Measurements from ENCODE around the gene WDR82.

WDR82 gene

GRCh38 chr3:52249683-52250082, 28.8 kb downstream of the WDR82 start:
- H3K36me3 ChIP-seq (ENCODE audit: control insufficient read depth in 1 of 2, insufficient read depth in 2 of 2, low read depth in 1 of 2, low read length in 2 of 2) = peaks cover 63 to 67% of the 10 kb centered on the region in 2 experiments
- H2AFZ ChIP-seq (ENCODE audit: low read depth, low read length) = no peak overlapping the region
- no peak overlapping the region for H3K9ac ChIP-seq (ENCODE audit: low read length)
- H3K4me3 ChIP-seq (ENCODE audit: insufficient read depth in 1 of 2, low read depth in 1 of 2, low read length in 2 of 2) = no peak overlapping the region
- H2BK15ac ChIP-seq (ENCODE audit: low read depth, poor library complexity, severe bottlenecking) = no peak overlapping the region
- H2BK120ac ChIP-seq (ENCODE audit: low read depth, low read length) = no peak overlapping the region
- H3K79me1 ChIP-seq (replicated peaks; ENCODE audit: low read length, poor library complexity, severe bottlenecking) = peaks cover 18% of the 10 kb centered on the region
- H3K4ac ChIP-seq (ENCODE audit: low read depth in 1 of 2, low read length in 2 of 2) = no peak overlapping the region
- H3K4me1 ChIP-seq (ENCODE audit: control insufficient read depth, insufficient read depth, low read depth, low read length) = peaks cover 28% of the 10 kb centered on the region
- no peak overlapping the region for H2BK5ac ChIP-seq (ENCODE audit: low read depth, low read length, poor library complexity, severe bottlenecking)
- no peak overlapping the region for H3K14ac ChIP-seq (ENCODE audit: low read length in 2 of 2)
- H3K27me3 ChIP-seq (ENCODE audit: control insufficient read depth in 1 of 2, insufficient read depth in 1 of 2, low read length in 2 of 2) = no peaks in the 10 kb centered on the region
- H3K9me3 ChIP-seq (ENCODE audit: control insufficient read depth, low read length) = no peaks in the 10 kb centered on the region
- DNase-seq = no peak
- no peak overlapping the region for H3K18ac ChIP-seq (ENCODE audit: low read depth in 1 of 2, low read length in 2 of 2)
- no peak overlapping the region for H2AK5ac ChIP-seq (ENCODE audit: low read length, severe bottlenecking)
- no peak overlapping the region for H4K91ac ChIP-seq (ENCODE audit: low read length)
- H4K8ac ChIP-seq (ENCODE audit: low read length) = no peak overlapping the region
- no peak overlapping the region for H3K23ac ChIP-seq (ENCODE audit: low read length in 2 of 2)
- H3K4me2 ChIP-seq (ENCODE audit: low read length, poor library complexity, severe bottlenecking) = no peak overlapping the region
- WGBS = 95% methylated on average over 6 of the region's 6 CpGs
- H2BK12ac ChIP-seq (ENCODE audit: low read length in 2 of 2) = no peak overlapping the region
- H3K27ac ChIP-seq (ENCODE audit: low read length, poor library complexity, severe bottlenecking) = no peak overlapping the region

GRCh38 chr3:52248816-52249547, 29.5 kb downstream of the WDR82 start:
- Histone ChIP-seq H3K4me2 (ENCODE audit: low read length, poor library complexity, severe bottlenecking) (no peak overlapping the region), H3K36me3 (ENCODE audit: control insufficient read depth in 1 of 2, insufficient read depth in 2 of 2, low read depth in 1 of 2, low read length in 2 of 2) (peaks cover 56 to 62% of the 10 kb centered on the region in 2 experiments), H3K4me1 (ENCODE audit: control insufficient read depth, insufficient read depth, low read depth, low read length) (peaks cover 33% of the 10 kb centered on the region), H3K27ac (ENCODE audit: low read length, poor library complexity, severe bottlenecking) (no peak overlapping the region), H2BK15ac (ENCODE audit: low read depth, poor library complexity, severe bottlenecking) (no peak overlapping the region), H3K4me3 (ENCODE audit: insufficient read depth in 1 of 2, low read depth in 1 of 2, low read length in 2 of 2) (no peak overlapping the region), H3K14ac (ENCODE audit: low read length in 2 of 2) (no peak overlapping the region), H2AK5ac (ENCODE audit: low read length, severe bottlenecking) (no peak overlapping the region), H3K9me3 (ENCODE audit: control insufficient read depth, low read length) (no peaks in the 10 kb centered on the region), H3K9ac (ENCODE audit: low read length) (no peak overlapping the region), H2BK12ac (ENCODE audit: low read length in 2 of 2) (no peak overlapping the region), H3K18ac (ENCODE audit: low read depth in 1 of 2, low read length in 2 of 2) (no peak overlapping the region), H2BK120ac (ENCODE audit: low read depth, low read length) (no peak overlapping the region), H3K79me1 (replicated peaks; ENCODE audit: low read length, poor library complexity, severe bottlenecking) (peaks cover 16% of the 10 kb centered on the region), H3K23ac (ENCODE audit: low read length in 2 of 2) (no peak overlapping the region), H4K91ac (ENCODE audit: low read length) (no peak overlapping the region), H3K27me3 (ENCODE audit: control insufficient read depth in 1 of 2, insufficient read depth in 1 of 2, low read length in 2 of 2) (no peaks in the 10 kb centered on the region), H3K4ac (ENCODE audit: low read depth in 1 of 2, low read length in 2 of 2) (no peak overlapping the region), H4K8ac (ENCODE audit: low read length) (no peak overlapping the region), H2AFZ (ENCODE audit: low read depth, low read length) (no peak overlapping the region), H2BK5ac (ENCODE audit: low read depth, low read length, poor library complexity, severe bottlenecking) (no peak overlapping the region)
- 98% methylated on average over 10 of the region's 10 CpGs for WGBS
- DNase-seq = no peak

- Histone ChIP-seq H4K91ac (ENCODE audit: low read length) (no peak overlapping the region), H2BK120ac (ENCODE audit: low read depth, low read length) (no peak overlapping the region), H3K9ac (ENCODE audit: low read length) (no peak overlapping the region), H3K4me2 (ENCODE audit: low read length, poor library complexity, severe bottlenecking) (no peak overlapping the region), H2BK12ac (ENCODE audit: low read length in 2 of 2) (no peak overlapping the region), H3K18ac (ENCODE audit: low read depth in 1 of 2, low read length in 2 of 2) (no peak overlapping the region), H3K4me3 (ENCODE audit: insufficient read depth in 1 of 2, low read depth in 1 of 2, low read length in 2 of 2) (no peak overlapping the region), H3K4me1 (ENCODE audit: control insufficient read depth, insufficient read depth, low read depth, low read length) (peaks cover 32% of the 10 kb centered on the region), H3K79me1 (replicated peaks; ENCODE audit: low read length, poor library complexity, severe bottlenecking) (peaks cover 12% of the 10 kb centered on the region), H3K36me3 (ENCODE audit: control insufficient read depth in 1 of 2, insufficient read depth in 2 of 2, low read depth in 1 of 2, low read length in 2 of 2) (peaks cover 48 to 54% of the 10 kb centered on the region in 2 experiments), H3K9me3 (ENCODE audit: control insufficient read depth, low read length) (no peaks in the 10 kb centered on the region), H2AFZ (ENCODE audit: low read depth, low read length) (no peak overlapping the region), H3K4ac (ENCODE audit: low read depth in 1 of 2, low read length in 2 of 2) (no peak overlapping the region), H2BK5ac (ENCODE audit: low read depth, low read length, poor library complexity, severe bottlenecking) (no peak overlapping the region), H4K8ac (ENCODE audit: low read length) (no peak overlapping the region), H2AK5ac (ENCODE audit: low read length, severe bottlenecking) (no peak overlapping the region), H3K27me3 (ENCODE audit: control insufficient read depth in 1 of 2, insufficient read depth in 1 of 2, low read length in 2 of 2) (no peaks in the 10 kb centered on the region), H3K27ac (ENCODE audit: low read length, poor library complexity, severe bottlenecking) (no peak overlapping the region), H2BK15ac (ENCODE audit: low read depth, poor library complexity, severe bottlenecking) (no peak overlapping the region), H3K23ac (ENCODE audit: low read length in 2 of 2) (no peak overlapping the region), H3K14ac (ENCODE audit: low read length in 2 of 2) (no peak overlapping the region)
- 97% methylated on average over 10 of the region's 10 CpGs for WGBS
- no peak for DNase-seq
Observed at GRCh38 chr3:52248165-52248541, 30.3 kb downstream of the WDR82 start.

- no peak for DNase-seq
- 99% methylated on average over 7 of the region's 7 CpGs for WGBS
- H3K18ac ChIP-seq (ENCODE audit: low read depth in 1 of 2, low read length in 2 of 2) = no peak overlapping the region
- no peak overlapping the region for H4K91ac ChIP-seq (ENCODE audit: low read length)
- no peak overlapping the region for H2BK12ac ChIP-seq (ENCODE audit: low read length in 2 of 2)
- H3K79me1 ChIP-seq (replicated peaks; ENCODE audit: low read length, poor library complexity, severe bottlenecking) = peaks cover 12% of the 10 kb centered on the region
- no peak overlapping the region for H3K23ac ChIP-seq (ENCODE audit: low read length in 2 of 2)
- no peak overlapping the region for H3K27ac ChIP-seq (ENCODE audit: low read length, poor library complexity, severe bottlenecking)
- H3K4me1 ChIP-seq (ENCODE audit: control insufficient read depth, insufficient read depth, low read depth, low read length) = peaks cover 32% of the 10 kb centered on the region
- H2BK5ac ChIP-seq (ENCODE audit: low read depth, low read length, poor library complexity, severe bottlenecking) = no peak overlapping the region
- no peak overlapping the region for H3K4me3 ChIP-seq (ENCODE audit: insufficient read depth in 1 of 2, low read depth in 1 of 2, low read length in 2 of 2)
- H4K8ac ChIP-seq (ENCODE audit: low read length) = no peak overlapping the region
- H2BK15ac ChIP-seq (ENCODE audit: low read depth, poor library complexity, severe bottlenecking) = no peak overlapping the region
- H3K14ac ChIP-seq (ENCODE audit: low read length in 2 of 2) = no peak overlapping the region
- no peak overlapping the region for H3K4me2 ChIP-seq (ENCODE audit: low read length, poor library complexity, severe bottlenecking)
- H3K9me3 ChIP-seq (ENCODE audit: control insufficient read depth, low read length) = no peaks in the 10 kb centered on the region
- H2AFZ ChIP-seq (ENCODE audit: low read depth, low read length) = no peak overlapping the region
- H3K4ac ChIP-seq (ENCODE audit: low read depth in 1 of 2, low read length in 2 of 2) = no peak overlapping the region
- no peak overlapping the region for H2BK120ac ChIP-seq (ENCODE audit: low read depth, low read length)
- H3K9ac ChIP-seq (ENCODE audit: low read length) = no peak overlapping the region
- no peak overlapping the region for H2AK5ac ChIP-seq (ENCODE audit: low read length, severe bottlenecking)
- peaks cover 44 to 51% of the 10 kb centered on the region in 2 experiments for H3K36me3 ChIP-seq (ENCODE audit: control insufficient read depth in 1 of 2, insufficient read depth in 2 of 2, low read depth in 1 of 2, low read length in 2 of 2)
- no peaks in the 10 kb centered on the region for H3K27me3 ChIP-seq (ENCODE audit: control insufficient read depth in 1 of 2, insufficient read depth in 1 of 2, low read length in 2 of 2)
Observed at GRCh38 chr3:52247409-52248164, 30.9 kb downstream of the WDR82 start.

Measured in mesenchymal stem cell (in vitro differentiated cells and primary cell).